ENCODE data around the gene HYKK.
"Not testable (repeated sequence)": the region's sequence is repeated elsewhere in the genome, so short reads cannot be mapped to it uniquely, and the experiment has no call there.

The HYKK gene

DNA sequence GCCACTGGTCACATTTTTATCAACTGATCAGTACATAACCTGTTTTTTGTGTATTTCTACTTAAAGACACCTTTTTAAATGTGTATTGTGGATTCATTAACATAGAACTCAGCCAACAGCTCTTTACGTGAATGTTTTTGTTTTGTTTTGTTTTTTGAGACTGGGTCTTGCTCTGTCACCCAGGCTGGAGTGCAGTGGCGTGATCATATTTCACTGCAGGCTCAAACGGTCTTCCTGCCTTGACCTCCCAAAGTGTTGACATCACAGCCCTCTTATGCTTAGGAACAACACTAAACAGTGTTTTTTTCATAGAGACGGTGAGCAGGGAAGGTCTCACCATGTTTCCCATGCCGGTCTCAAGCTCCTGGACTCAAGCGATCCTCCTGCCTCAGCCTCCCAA is 42.8 kb downstream of the HYKK start:
- no peak for DNase-seq (ENCODE audit: extremely low spot score)
- POLR2A ChIA-PET: interaction anchor here (1.1 kb wide), 1 partner anchor 255 kb away, joined by 7 read pairs; no protein-coding TSS in a partner anchor
- no peak for TF ChIP-seq CTCF (IDR thresholded peaks at IDR 0.05; ENCODE audit: control extremely low read depth, extremely low read depth, low read depth, missing control alignments)
- CTCF ChIA-PET: interaction anchor here (1.1 to 2.1 kb wide), 2 partner anchors 9 to 10 kb away, joined by 6 to 7 read pairs; partner anchors contain the start of gene PSMA4

- DNase-seq (ENCODE audit: extremely low spot score): no peak
- TF ChIP-seq CTCF (IDR thresholded peaks at IDR 0.05; ENCODE audit: control extremely low read depth, extremely low read depth, low read depth, missing control alignments): no peak
- ChIA-PET POLR2A (interaction anchor here (1.1 kb wide), 1 partner anchor 255 kb away, joined by 7 read pairs; no protein-coding TSS in a partner anchor), CTCF (no interaction called here)
Observed at GRCh38 chr15:78550815-78551214, 43.4 kb downstream of the HYKK start.

GRCh38 chr15:78551902-78552301 is 44.5 kb downstream of the HYKK start:
- ChIA-PET POLR2A (no interaction called here), CTCF (interaction anchor here (1.4 to 1.7 kb wide), 3 partner anchors 11 to 30 kb away, joined by 3 to 8 read pairs (median 3); partner anchors contain the start of genes CHRNA5 and PSMA4)
- DNase-seq (ENCODE audit: extremely low spot score): no peak
- no peak for TF ChIP-seq CTCF (IDR thresholded peaks at IDR 0.05; ENCODE audit: control extremely low read depth, extremely low read depth, low read depth, missing control alignments)

GRCh38 chr15:78552597-78552996 is 45.2 kb downstream of the HYKK start:
- ChIA-PET POLR2A (no interaction called here), CTCF (interaction anchor here (1.1 to 1.7 kb wide), 4 partner anchors 12 to 31 kb away, joined by 3 to 8 read pairs (median 4); partner anchors contain the start of genes CHRNA5 and PSMA4)
- no peak for DNase-seq (ENCODE audit: extremely low spot score)
- no peak for TF ChIP-seq CTCF (IDR thresholded peaks at IDR 0.05; ENCODE audit: control extremely low read depth, extremely low read depth, low read depth, missing control alignments)

GRCh38 chr15:78560201-78560600 is 52.8 kb downstream of the HYKK start:
- DNase-seq (ENCODE audit: extremely low spot score); POLR2A ChIA-PET: not testable (repeated sequence)
- CTCF ChIA-PET: interaction anchor here (1.8 kb wide), 1 partner anchor 11 kb away, joined by 6 read pairs; no protein-coding TSS in a partner anchor

GRCh38 chr15:78561490-78561889 is 54.1 kb downstream of the HYKK start:
- POLR2A ChIA-PET: no interaction called here
- TF ChIP-seq CTCF (IDR thresholded peaks at IDR 0.05; ENCODE audit: control extremely low read depth, extremely low read depth, low read depth, missing control alignments): no peak
- CTCF ChIA-PET: interaction anchor here (1.2 to 2.2 kb wide), 2 partner anchors 16 to 20 kb away, joined by 3 to 8 read pairs; no protein-coding TSS in a partner anchor
- no peak for DNase-seq (ENCODE audit: extremely low spot score)

DNA sequence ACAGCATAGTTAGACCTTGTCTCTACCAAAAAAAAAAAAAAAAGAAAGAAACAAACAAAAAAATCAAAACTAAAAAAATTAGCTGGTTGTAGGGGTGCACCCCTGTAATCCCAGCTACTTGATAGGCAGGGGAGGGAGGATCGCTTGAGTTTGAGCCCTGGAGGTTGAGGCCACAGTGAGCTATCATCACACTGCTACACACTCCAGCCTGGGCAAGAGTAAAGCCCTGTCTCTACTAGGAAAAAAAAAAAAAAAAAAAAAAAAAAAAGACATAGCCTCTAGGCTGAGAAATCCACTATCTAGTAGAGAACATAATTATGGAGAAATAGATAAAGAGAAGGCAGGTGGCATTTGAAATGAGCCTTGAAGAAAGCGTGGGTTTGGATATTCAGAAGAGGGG is 55.7 kb downstream of the HYKK start:
- no peak for DNase-seq (ENCODE audit: extremely low spot score)
- CTCF ChIA-PET: interaction anchor here (1.1 to 2.2 kb wide), 2 partner anchors 15 to 18 kb away, joined by 4 to 8 read pairs; no protein-coding TSS in a partner anchor
- POLR2A ChIA-PET: interaction anchor here (0.6 kb wide), 1 partner anchor 368 kb away, joined by 3 read pairs; no protein-coding TSS in a partner anchor
- TF ChIP-seq CTCF (IDR thresholded peaks at IDR 0.05; ENCODE audit: control extremely low read depth, extremely low read depth, low read depth, missing control alignments): no peak
